Stimulated activated CD8-positive, alpha-beta memory T cell treated with anti-CD3 and anti-CD28 coated beads, Interleukin-4, amount 100 ng/mL, for 48 hours (primary cell): ENCODE data around the gene P2RX5.

Experiments used
- DNase-seq: peaks from one replicate; pipeline ENCODE4 v3.0.0-alpha.2; 2020

P2RX5 gene

DNA sequence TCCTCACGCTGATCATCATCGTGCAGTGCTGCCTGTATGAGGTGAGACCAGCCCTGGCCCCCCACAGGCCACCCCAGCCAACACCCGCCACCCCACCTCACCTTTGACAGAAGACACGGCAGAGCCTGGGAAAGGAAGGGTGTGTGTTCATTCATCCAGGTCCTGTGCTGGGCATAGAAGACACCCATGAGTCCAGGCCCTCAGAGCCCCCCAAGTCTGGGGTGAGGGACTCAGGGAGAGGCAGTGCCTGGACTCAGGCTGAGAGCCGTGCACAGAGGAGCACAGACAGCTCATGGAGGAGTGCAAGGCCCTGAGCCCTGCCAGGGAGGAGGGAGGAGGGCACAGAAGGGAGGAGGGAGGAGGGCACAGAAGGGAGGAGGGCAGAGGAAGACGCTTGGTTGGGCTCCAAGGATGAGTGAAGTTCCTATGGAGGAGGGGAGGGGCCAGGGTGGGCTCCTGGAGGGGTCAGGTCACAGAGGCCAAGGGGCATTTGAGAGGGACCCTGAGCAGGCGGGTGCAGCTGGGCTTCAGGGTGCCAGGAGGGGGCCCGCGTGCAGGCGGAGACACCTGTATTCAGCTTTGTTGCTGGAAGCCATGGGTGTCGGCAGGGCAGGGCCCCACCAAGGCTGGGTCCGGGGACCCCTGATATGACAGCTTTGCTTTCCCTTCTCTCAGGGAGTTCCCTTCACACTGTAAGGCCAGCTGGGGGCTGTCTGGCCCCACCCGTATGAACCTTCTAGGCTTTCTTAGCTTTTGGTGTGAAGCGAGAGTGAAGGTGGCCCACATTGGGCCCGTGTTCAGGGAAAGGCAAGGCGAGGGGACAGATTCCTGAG, 39.0 kb downstream of the P2RX5 start:
- DNase-seq = no peak

DNA sequence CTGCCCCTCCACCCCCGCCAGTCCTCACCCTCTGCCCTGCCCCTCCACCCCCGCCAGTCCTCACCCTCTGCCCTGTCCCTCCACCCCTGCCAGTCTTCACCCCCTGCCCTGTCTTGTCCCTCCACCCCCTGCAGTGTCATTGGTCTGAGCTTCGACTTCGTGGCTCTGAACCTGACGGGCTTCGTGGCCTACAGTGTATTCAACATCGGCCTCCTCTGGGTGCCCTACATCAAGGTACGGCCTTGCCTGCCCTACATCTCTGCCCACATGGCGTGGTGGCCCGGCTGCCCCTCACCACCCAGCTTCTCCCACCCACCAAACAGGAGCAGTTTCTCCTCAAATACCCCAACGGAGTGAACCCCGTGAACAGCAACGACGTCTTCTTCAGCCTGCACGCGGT, 39.6 kb downstream of the P2RX5 start:
- DNase-seq = no peak

DNA sequence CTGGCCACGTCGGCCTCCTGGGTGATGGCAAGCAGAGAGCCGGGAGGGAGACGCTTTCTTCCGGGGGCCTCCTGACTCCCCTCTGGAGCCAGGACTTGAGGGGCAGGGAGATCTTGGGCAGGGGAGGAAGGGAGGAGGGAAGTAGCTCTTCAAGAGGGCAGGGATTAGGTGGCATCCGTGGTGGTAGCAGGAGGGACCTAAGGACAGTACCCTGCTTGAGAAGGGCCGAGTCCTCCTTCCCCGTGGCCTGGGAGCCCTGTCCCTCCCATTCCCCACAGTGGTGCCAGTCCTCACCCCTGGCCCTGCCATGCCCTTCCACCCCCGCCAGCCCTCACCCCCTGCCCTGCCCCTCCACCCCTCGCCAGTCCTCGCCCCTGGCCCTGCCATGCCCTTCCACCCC, 40.2 kb downstream of the P2RX5 start:
- DNase-seq = no peak

DNA sequence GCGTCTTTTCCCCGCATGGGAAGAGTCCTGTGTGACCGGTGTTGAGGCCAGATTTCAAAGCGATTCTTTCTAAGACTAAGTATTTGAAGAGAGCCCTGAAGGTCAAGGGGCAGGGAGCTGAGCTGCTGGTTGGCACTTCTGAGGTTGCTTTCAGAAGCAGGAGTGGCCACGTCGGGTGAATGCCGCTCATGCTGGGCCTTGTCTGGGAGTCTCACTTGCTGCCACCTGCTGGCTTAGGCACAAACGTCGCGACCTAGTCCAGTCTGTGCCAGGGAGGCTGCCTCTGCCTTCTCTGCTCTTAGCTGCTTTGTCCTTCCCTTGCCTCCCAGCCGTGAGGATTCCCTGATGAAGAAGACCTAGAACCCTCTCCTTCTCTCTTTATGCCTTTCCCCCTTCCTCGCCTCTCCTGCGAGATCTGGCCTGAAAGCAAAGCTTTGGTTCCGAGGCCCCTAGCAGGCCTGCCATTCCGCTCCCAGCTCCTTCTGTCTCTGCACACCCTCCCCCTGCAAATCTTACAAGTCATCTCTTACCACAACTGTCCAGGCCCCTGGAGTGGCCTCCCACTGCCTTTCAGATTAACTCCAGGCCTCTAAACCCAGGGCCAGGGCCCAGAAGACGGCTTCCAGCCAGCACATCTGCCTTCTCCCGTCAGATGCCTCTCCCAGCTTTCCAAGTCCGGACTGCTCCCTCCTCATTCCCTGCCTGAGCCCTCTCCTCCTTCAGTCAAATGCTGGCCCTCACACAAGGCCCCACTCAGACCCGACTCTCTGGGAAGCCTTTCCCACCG, 48.0 kb downstream of the P2RX5 start:
- peak; percentile 69 for DNase-seq

DNA sequence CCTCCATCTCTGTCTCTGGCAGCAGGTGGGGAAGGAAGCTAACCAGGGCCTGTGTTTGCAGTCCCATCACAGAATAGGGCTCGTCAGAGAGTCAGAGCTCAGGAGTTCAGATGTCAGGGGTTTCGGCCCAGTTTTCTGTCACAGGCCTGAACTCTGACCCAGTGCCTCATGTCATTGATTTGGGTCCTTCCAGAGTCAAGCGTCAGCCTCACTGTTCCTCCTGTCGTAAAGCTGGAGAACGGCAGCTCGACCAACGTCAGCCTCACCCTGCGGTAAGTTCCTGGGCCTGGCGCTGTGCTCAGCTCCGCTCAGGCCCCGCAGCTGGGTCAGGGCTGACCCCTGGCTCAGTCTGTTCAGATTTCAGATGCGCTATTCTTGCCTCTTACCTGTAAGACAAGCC, 48.7 kb downstream of the P2RX5 start:
- no peak for DNase-seq

DNA sequence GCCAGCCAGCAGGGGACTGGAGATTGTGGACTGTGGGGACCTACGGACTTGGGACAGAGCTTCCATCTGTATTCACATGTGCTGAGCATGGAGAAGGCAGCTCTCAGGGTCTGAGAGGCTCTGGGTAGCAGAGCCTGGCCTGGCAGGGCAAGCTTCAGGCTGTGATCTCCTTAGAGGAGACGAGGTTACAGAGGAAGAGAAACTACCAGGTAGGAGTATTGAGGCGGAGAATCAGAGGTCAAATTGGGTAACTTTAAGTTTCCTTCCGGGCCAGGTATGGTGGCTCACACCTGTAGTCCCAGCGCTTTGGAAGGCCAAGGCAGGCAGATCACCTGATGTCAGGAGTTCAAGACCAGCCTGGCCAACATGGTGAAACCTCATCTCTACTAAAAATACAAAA, 50.6 kb downstream of the P2RX5 start:
- no peak for DNase-seq

DNA sequence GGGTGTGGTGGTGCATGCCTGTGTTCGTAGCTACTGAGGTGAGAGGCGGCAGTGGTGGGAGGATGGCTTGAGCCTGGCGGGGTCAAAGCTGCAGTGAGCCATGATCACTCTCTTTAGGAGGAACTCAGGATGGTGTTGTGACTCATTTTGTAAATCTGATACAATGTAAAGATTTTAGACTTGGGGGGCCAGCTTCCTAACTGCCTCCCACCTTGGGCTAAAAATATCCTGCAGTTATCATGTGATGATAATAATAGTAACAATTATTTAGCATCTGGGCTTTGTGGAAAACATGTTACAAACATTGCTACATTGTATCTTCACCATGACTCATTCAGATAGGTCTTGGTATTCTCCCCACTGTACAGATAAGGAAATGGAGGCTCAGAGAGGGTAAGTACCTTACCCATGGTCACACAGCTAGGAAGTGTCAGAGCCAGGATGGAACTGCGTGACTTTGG, 52.0 kb downstream of the P2RX5 start:
- peak; percentile 72 for DNase-seq

DNA sequence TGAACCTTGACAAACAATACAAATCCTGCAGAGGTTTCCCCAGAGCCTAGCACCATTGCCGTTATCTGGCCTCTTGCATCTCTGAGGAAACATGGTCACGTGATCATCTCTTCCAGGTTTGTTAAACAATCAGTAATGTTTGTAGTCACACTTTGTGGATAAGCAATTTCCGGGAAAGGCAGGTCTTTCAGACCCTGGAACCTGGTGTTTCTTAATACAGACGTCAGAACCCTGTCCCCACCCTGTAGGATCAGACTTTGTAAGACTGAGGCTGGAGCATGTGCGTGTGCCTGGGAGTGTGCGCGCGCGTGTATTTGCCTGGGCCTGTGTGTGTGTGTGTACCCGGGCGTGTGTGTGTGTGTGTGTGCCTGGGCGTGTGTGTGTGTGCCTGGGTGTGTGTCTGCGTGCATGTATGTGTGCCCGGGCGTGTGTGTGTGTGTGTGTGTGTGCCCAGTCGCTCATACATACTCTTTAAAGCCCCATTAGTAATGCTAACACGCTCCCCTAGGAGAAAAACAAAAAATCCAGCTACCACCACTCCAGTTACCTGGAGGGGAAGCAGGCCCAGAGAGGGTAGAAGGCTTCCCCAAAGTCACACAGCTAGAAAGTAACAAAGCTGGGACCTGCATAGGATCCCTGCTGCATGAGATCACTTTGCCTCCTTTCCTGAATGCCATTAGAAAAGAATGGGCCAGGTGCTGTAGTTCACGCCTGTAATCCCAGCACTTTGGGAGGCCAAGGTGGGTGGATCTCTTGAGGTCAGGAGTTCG, 54.1 kb downstream of the P2RX5 start:
- no peak for DNase-seq

DNA sequence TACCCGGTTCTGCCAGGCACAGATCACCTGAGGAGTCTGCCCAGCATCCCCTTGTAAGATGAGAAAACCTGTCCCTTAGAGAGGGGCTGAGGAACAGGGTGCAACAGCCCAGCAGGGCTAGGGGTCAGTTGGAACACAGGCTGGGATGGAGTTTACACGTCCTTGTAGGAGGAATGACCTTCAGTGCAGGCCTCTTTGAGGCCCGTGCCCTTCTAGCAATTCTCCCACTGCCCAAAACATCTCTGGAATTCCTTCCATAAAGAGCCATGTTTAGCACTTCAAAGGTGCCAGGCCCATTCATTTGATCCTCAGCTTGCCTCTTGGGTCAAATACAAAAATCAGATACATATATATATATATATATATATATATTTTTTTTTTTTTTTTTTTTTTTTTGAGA, 54.9 kb downstream of the P2RX5 start:
- no peak for DNase-seq

DNA sequence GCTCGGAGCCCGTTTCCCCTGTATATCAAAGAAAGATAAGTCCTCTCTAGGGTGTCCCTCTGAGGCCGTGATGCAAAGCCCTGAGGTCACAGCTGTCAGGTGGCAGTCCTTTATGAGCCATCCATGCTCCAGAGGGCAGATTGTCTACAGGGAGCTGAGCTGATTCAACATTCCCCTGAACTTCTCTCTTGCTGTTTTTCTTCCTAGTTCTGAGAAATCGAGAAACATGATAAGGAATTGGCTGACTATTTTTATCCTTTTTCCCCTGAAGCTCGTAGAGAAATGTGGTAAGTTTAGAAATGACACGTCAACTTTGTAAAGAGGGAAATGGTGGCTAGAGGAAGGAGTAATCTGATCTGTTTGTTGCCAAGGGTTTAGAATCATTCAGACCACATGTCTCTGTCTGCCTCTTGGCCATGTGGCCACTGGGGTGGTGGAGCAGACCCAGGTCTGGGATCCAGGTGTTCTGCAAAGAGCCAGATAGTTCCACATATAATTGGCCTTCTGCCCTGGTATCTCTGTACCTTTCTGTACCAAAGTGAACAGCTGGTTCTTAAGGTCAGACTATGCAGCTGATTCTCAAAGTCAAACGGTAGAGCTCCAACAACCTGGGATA, 55.9 kb downstream of the P2RX5 start:
- peak; percentile 72 for DNase-seq

DNA sequence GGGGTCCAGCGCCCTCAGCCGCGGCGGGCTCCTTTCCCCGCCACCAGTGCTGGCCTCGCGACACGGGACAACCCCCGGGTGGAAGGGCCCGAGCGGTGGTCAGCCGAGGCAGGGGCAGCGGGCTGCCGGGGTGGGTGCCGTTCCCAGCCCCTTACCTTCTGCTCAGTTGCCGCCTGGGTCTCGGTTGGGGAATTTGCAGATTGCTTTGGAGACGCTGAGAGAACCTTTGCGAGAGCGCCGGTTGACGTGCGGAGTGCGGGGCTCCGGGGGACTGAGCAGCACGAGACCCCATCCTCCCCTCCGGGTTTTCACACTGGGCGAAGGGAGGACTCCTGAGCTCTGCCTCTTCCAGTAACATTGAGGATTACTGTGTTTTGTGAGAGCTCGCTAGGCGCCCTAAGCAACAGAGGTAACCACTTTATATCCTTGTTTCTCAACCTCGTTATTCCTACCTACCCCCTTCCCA, 59.0 kb downstream of the P2RX5 start:
- DNase-seq = peak; percentile 43

DNA sequence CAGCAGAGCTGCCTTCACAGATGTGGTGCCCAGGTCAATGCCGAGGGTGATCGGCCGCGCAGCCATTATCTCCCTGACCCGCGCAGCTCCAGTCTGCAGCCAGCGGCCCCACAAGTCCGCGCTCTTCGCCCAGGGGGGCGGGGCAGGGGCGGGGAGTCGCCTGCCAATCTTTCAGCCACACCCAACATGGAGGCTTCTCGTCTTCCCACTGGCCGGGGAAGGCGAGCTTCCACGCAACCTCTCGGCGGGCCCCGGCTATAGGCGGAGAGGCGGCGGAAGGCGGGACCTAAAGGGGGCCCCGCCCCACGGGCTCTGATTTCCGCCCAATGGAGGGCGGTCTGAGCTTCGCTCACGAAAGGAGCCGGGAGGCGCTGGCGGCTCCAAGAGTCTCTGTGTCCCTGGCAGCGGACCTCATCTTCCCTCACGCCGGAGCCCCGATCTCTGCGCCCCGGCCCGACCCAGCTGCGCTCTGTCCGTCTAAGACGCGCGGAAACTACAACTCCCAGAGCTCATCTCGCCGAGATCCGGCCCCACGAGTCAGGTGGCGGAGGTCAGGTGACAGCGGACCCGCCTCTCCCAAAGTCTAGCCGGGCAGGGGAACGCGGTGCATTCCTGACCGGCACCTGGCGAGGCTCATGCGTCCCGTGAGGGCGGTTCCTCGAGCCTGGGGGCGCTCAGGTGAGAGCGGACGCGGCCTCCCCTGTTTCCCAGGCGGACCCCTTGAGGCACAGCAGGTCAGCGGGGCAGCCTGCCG, 59.6 kb downstream of the P2RX5 start, which contains the start of the genes CTNS and SHPK:
Gene CTNS (plus strand): TSS at position 607 of the 754 bp plus-strand sequence. CDS start 3,447 bp downstream, outside the sequence.
Gene SHPK (minus strand): TSS at position 97 of the 754 bp plus-strand sequence. CDS start 31 bp downstream, at position 66.
- peak; percentile 96 for DNase-seq

DNA sequence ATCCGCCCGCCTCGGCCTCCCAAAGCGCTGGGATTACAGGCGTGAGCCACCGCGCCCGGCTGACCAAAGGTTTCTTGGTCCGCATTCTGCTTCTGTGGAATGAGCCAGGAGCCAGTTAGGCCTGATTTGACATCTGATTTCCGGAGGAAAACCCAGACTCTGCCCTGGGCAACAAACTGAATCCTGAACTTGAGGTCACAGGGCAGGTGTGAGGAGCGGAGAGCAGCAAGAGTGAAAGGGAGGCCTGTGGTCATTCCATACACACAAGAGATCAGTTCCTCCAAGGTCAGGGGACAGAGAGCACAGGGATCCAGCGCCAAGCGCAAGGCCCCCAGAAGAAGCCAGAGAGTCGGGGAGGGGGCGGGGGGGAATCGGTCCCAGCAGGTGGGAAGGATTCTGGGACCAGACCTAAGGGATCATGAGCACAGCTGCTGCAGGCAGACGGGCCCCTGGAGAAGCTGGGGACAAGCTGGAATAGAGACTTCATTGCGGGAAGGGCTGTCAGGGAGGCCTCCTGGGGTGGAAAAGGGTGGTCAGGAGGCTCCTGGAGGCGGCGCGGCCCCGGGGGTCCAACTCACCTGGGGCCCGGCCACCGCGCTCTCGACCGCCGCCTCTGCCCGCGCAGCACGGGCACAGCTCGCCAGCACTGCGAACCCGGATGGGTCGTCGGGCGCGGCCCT, 60.3 kb downstream of the P2RX5 start:
- DNase-seq = no peak

DNA sequence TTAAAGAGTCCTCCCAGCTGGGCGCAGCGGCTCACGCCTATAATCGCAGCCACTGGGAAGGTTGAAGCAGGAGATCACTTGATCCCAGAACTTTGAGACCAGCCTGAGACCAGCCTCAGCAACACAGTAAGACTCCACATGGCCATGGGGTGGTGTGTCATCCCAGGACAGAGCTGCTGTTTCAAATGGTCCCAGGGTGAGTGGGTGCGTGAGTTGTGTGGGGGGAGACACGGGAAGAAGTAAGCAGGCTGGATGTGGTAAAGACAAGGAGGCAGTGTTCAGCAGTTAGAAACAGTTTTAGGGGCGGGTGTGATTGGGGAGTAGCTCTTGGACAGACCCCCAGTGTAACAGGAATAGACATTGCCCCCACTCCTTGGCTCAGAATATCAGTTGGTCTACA, 63.7 kb downstream of the P2RX5 start:
- no peak for DNase-seq

DNA sequence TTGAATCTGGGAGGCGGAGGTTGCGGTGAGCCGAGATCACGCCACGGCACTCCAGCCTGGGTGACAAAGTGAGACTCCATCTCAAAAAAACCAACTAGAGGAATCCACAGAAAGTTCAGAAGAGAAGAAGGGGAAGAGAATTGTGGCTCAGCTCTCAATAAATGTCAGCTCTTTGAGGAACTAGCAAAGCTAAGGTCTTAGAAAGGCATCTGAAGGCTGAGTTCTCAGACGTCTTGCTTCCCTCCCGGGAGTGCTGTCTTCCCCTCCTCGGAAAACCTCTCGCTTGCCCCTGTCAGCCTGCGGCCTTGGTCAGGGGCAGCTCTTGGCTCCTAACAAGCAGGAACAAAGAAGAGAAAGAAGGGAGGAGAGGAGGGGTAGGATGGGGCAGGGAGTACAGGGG, 65.2 kb downstream of the P2RX5 start:
- no peak for DNase-seq

DNA sequence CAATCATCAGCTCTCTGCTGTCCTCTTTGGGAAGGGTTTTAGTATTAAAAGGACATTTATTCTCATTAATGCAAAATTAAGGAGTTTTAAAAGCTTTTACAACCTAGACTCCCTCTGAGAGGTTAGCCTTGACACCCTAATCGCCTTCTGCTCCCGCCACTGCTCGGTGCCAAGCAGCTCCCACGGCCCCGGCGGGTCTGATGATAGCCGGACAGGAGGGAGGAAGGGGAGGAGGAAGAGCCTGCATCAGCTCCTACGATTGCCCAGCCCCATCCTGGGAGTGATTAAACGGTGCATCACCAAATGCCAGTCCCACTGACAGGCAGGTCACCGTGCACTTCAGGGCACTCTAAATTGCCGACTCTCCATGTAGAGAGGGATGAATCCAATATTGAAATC, 68.2 kb downstream of the P2RX5 start:
- no peak for DNase-seq

DNA sequence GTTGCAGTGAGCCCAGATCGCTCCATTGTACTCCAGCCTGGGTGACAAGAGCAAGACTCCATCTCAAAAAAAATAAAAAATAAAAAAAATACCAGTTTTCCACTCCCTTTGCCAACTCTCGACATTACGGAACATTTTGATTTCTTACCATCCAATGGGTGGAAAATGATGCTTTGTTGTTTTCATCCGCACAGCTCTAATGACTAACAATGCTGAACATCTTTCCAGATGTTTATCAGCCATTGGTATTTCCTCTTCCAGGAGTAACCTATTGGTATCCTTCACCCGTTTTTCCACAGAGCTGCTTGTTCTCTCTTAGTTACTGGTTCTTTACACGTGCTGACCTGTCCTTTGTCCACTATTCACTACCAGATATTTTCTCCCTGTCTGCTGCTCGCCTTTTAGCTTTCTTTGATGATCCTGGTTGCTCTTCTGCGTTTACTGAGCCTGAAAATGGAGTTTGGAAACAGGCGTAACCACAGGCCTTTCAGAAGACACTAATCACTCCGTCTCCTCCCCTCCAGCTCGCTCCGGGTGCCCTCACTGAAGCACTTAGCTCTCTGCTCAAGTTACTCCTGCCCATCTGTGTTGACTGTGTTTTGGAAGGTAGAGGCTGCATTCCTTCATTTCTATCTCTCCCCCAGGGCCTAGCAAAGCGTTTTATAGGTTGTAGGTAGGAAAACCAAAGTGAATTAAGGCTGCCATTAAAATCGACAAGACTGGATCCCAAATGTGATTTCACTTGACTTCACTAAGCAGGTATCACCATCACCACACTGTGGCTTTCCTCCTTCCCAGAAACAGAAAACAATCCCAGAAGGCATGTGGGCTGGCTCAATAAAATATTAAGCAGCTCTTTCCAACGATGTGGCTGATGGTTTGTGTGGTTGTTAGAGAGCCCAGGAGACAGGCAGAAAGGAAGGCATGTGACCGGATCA, 68.9 kb downstream of the P2RX5 start:
- DNase-seq = no peak
